ENCODE data around the gene S1PR1. TPM values are rescaled to one million over a fixed set of nuclear protein-coding genes. Genes with fewer than 3 reads are reported as not detected.

S1PR1 gene
- polyA plus RNA-seq, 3 donors from 2014 or later = 99.8 to 142 (median 126) TPM

DNA sequence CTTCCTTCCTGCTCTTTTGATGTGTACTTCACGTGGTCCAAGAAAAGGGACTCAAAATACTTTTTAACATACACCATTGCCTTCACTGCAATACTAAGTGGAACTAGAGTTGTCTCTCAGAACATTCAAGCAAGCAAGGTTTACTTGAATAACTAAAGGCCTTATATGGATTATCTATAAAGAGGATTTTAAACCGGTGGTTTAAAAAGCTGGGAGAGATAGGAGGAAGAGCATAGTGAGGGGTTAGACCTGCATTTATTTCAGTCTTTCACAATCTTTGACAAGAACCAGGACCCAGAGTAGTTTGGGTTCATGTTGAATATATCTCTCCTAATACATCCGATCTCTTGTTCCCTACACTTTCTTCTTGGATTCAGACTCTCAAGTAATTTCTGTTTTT is 6.9 kb downstream of the S1PR1 start:
- peaks cover 85 to 95% of the 10 kb centered on the region in 2 donors for H3K4me1 Mint-ChIP-seq
- H3K36me3 Mint-ChIP-seq = peaks cover 33 to 44% (median 38%) of the 10 kb centered on the region in 3 donors
- no peak for DNase-seq
- no peaks in the 10 kb centered on the region for H3K9me3 Mint-ChIP-seq
- H3K27ac Mint-ChIP-seq = peak overlapping the region; percentile 70 to 100 (median 92)
- H3K4me3 Mint-ChIP-seq = peak overlapping the region in 3 of 5 donors; percentile 7 to 55 (median 39)
- peaks cover 2 to 17% (median 14%) of the 10 kb centered on the region in 3 donors for H3K27me3 Mint-ChIP-seq (ENCODE audit: low read depth in 3 of 3)

DNA sequence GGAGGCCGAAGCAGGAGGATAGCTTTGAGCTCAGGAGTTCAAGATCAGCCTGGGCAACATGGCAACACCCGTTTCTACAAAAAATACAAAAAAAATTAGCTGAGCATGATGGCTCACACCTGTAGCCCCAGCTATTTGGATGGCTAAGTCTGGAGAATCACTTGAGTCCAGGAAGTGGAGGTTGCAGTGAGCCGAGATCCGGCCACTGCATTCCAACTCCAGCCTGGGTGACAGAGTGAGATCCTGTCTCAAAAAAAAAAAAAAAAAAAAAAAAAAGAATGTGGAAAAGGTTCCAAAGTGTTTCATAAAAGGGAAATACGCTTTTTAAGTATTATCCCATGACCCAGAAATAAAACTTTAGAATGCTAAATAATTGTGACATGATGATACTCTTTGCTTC is 8.0 kb downstream of the S1PR1 start:
- Mint-ChIP-seq H3K4me1 (peaks cover 74 to 84% of the 10 kb centered on the region in 2 donors), H3K27me3 (ENCODE audit: low read depth in 3 of 3) (peaks cover 0 to 6% (median 4%) of the 10 kb centered on the region in 3 donors), H3K27ac (peak overlapping the region; percentile 70 to 100 (median 92))

DNA sequence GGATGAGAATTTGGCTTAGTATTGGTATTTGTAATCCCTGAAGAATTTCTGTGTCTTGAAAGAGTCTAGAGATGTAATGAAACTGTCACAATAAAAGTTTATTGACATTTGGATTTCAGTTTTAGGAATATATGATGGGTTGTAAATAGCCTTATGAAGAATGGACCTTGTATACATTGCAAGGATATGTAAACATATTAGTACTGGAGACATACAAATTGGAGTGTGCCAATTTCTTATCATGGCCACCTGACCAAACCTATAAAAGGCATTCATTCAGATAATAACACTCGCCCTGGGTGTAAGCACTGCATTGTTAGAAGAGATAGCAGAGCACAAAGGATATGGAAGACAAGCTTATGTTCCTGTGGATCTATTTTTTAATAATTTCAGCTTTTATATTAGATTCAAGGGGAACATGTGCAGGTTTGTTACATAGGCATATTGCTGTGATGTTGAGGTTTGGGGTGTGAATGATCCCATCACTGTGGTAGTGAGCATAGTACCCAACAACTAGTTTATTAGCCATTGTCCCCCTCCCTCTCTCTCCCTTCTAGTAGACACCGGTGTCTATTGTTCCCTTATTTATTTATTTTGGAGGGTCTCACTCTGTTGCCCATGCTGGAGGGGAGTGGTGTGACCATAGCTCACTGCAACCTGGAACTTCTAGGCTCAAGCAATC is 8.6 kb downstream of the S1PR1 start:
- no peak for DNase-seq
- Mint-ChIP-seq H3K36me3 (peaks cover 19 to 28% (median 24%) of the 10 kb centered on the region in 3 donors), H3K4me3 (peak overlapping the region; percentile 14 to 69 (median 42)), H3K27ac (peak overlapping the region; percentile 49 to 91 (median 85)), H3K4me1 (peaks cover 69 to 79% of the 10 kb centered on the region in 2 donors), H3K27me3 (ENCODE audit: low read depth in 3 of 3) (peaks cover 0 to 4% (median 2%) of the 10 kb centered on the region in 3 donors), H3K9me3 (no peaks in the 10 kb centered on the region)

More for the DNA sequence above, 8.0 kb downstream of the S1PR1 start:
- no peak for DNase-seq
- peak overlapping the region in 2 of 5 donors; percentile 24 to 42 for H3K4me3 Mint-ChIP-seq
- peaks cover 23 to 33% (median 29%) of the 10 kb centered on the region in 3 donors for H3K36me3 Mint-ChIP-seq
- H3K9me3 Mint-ChIP-seq = no peaks in the 10 kb centered on the region

DNA sequence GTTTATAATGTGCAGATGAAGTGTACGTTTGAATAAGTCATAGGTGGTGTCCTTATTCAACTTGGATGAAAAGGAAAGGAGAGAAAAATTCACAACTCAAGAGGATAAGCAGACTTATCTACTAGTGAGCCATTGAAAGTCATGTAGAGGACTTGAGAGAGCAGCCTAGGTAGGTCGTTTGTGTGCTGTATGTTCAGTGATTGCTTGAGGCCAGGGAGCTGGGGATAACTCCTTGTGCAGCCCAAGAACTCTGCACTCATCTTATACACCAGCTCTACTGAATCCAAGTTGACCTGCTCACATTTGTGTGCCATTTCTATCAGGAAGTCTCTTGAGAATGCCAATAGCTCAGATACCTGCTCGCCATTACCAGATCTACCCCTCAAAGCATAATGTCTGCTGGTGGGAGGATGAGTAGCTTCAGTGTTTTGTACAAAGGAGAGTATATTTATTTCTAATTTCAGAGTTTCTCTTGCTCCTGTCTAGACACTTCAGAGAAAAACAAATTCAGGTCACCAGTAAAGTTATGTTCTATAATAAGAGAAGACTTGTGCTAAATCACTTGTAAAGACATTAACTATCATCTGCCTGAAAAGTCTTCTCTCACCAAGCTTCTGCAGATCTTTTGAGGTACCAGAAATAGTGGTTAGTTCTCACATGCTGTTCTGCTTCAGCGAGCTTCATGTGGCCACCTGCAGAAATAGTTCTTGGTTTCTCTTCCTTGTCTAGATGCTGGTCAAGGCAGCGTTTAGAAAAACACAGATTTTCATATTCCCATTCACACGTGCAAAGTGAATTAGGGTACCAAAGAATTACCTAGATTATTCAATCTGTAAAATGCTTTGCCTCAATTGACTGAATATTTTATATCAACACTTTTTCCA is 10.8 kb downstream of the S1PR1 start:
- Mint-ChIP-seq H3K9me3 (no peaks in the 10 kb centered on the region), H3K36me3 (peaks cover 5 to 11% (median 5%) of the 10 kb centered on the region in 3 donors), H3K4me3 (peak overlapping the region; percentile 2 to 60 (median 33)), H3K4me1 (peaks cover 48 to 62% of the 10 kb centered on the region in 2 donors), H3K27ac (peak overlapping the region; percentile 34 to 88 (median 74)), H3K27me3 (ENCODE audit: low read depth in 3 of 3) (peaks cover 0 to 2% (median 0%) of the 10 kb centered on the region in 3 donors)
- no peak for DNase-seq

DNA sequence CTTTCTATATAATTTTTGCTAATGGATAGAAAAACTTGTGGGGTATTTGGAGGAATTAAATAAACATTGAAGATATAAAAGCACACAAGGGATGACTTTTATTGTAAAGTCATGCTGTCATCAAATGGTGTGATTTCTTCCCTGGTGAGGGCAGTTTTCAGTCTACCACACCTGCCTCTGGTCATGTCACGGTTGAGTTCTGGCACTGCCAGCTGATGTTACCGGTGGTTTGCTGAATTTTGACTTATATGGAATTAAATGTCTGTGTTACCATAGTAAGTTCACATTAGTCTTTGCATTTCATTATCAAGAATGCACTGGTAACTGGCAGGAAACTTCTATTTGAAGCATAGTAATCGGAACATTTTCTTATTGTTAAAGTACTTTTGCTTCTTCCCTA is 13.4 kb downstream of the S1PR1 start:
- Mint-ChIP-seq H3K27ac (peak overlapping the region in 1 of 6 donors; percentile 32), H3K36me3 (no peaks in the 10 kb centered on the region), H3K9me3 (no peaks in the 10 kb centered on the region), H3K4me1 (peaks cover 27 to 44% of the 10 kb centered on the region in 2 donors), H3K27me3 (ENCODE audit: low read depth in 3 of 3) (no peaks in the 10 kb centered on the region), H3K4me3 (no peak overlapping the region)
- DNase-seq = no peak

DNA sequence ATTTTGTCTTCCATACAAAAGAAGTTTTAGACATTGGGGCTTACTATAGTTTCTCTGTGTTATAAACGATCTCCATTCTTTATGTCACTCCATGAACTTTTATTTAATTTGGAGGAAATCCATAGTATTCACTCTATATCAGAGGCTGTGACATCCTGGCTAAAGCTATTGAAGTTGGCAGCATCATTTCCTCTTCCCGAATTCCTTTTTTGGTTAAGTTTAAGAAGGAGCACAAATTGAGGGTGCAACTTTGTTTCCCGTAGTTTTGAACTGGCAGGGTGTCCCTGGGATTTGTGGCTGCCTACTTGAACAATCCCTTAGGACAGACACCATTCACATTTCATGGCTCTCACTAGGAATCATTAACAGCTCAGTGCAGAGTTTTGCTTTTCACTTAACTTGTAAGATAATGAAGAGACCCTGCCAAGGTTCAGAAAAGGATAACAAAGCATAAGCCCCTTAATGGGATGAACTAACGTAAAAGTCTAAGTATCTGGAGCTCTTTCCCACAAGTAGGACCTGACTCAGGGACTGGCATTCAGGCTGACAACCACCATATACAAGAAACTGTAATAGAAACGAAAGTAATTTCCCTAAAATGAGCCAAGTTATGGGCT is 13.9 kb downstream of the S1PR1 start:
- Mint-ChIP-seq H3K36me3 (no peaks in the 10 kb centered on the region), H3K9me3 (no peaks in the 10 kb centered on the region), H3K4me1 (peaks cover 22 to 40% of the 10 kb centered on the region in 2 donors), H3K4me3 (no peak overlapping the region), H3K27me3 (ENCODE audit: low read depth in 3 of 3) (no peaks in the 10 kb centered on the region), H3K27ac (peak overlapping the region in 3 of 6 donors; percentile 32 to 51 (median 44))
- no peak for DNase-seq

DNA sequence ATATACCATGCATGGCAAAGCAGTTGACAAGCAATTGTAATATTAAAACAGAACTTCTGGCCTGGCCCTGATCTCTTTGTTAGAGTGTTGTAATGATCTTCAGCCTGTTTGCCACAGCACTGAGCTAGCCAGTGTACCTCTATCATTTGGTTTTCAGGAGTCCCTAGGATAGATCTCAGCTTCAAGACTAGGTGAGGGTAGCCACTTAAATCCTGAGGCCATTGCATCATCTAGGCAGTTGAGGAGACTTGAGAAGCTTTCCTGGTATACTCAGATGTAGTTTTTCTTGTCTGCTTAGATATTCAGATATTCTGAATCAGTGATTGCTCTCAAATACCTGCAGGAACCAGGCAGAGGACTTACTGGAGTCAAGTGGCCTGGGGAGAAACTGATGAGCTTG is 14.7 kb downstream of the S1PR1 start:
- Mint-ChIP-seq H3K4me1 (peaks cover 17 to 33% of the 10 kb centered on the region in 2 donors), H3K36me3 (no peaks in the 10 kb centered on the region), H3K27ac (peak overlapping the region in 5 of 6 donors; percentile 32 to 75 (median 55))

DNA sequence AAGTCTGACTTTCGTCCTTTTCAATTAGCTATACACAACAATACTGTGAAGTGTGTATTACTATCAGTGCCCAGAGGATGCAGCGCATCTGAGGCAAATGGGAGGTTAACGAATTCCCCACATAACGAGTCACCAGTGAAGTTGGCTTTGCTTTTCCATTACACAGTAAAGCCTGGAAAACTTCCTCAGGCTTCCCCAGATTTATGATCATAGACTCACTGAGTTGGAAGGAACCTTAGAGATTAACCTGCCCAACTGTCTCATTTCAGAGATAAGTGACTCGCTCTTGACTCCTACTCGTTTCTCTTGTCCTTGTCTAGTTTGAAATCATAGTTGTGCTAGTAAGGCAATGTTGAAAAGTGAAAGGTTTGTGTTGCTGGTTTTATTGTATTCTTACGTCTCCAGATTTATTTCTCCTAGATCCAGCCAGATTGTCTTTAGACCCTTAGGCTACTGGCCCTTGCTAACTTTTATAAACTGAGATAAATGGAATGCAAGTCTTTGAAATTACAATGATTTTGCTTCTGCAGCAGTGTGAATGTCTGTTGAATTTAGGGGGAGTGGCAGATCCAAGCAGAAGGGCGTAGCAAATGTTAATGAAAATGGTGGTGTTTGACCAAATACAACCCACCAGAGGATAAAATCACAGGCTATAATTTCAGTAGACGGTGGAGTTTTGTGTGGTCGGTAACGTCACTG is 17.3 kb downstream of the S1PR1 start:
- DNase-seq = no peak
- peaks cover 0 to 6% (median 0%) of the 10 kb centered on the region in 3 donors for H3K27me3 Mint-ChIP-seq (ENCODE audit: low read depth in 3 of 3)
- H3K4me1 Mint-ChIP-seq = peaks cover 25 to 40% of the 10 kb centered on the region in 2 donors
- H3K9me3 Mint-ChIP-seq = no peaks in the 10 kb centered on the region
- H3K36me3 Mint-ChIP-seq = no peaks in the 10 kb centered on the region
- no peak overlapping the region for H3K4me3 Mint-ChIP-seq
- H3K27ac Mint-ChIP-seq = peak overlapping the region in 2 of 6 donors; percentile 29 to 46

More for the DNA sequence above, 14.7 kb downstream of the S1PR1 start:
- Mint-ChIP-seq H3K27me3 (ENCODE audit: low read depth in 3 of 3) (peaks cover 0 to 4% (median 0%) of the 10 kb centered on the region in 3 donors), H3K4me3 (no peak overlapping the region), H3K9me3 (no peaks in the 10 kb centered on the region)
- no peak for DNase-seq

DNA sequence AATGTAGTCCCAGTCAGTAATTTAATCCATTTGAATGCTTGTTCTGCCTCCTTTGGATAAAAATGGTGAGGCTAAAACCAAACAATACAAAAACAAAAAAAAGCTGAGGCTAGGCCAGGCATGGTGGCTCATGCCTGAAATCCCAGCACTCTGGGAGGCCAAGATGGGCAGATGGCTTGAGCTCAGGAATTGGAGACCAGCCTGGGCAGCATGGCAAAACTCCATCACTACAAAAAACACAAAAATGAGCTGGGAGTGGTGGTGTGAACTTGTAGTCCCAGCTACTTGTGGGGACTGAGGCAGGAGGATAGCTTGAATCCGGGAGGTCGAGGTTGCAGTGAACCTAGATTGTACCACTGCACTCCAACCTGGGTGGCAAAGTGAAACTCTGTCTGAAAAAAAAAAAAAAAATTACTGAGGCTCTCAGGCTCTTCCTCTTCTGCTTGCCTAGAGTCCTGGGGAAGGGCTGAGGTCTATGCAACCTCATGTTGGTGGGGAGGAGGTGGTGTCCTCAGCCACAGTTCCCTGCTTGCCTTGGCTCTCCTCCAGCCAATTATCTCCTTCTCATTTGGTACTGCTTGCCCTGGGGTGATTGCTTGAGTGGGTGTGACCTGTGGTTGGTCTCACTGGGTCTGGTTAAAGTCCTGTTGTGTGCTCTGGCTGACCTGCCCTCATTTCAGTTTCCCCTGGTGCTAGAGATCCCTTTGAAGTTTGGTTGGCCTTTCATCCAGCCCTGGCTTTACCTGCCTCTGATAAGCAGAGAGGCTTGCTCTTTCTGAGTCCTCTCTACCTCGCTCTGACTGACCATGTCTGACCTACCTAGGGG is 20.9 kb downstream of the S1PR1 start:
- Mint-ChIP-seq H3K4me3 (peak overlapping the region; percentile 24 to 77 (median 62)), H3K27ac (peak overlapping the region; percentile 72 to 91 (median 90)), H3K27me3 (ENCODE audit: low read depth in 3 of 3) (peaks cover 0 to 6% (median 2%) of the 10 kb centered on the region in 3 donors), H3K9me3 (no peaks in the 10 kb centered on the region), H3K36me3 (no peaks in the 10 kb centered on the region), H3K4me1 (peaks cover 54 to 68% of the 10 kb centered on the region in 2 donors)
- peak; percentile 62 to 68 (median 67) for DNase-seq

DNA sequence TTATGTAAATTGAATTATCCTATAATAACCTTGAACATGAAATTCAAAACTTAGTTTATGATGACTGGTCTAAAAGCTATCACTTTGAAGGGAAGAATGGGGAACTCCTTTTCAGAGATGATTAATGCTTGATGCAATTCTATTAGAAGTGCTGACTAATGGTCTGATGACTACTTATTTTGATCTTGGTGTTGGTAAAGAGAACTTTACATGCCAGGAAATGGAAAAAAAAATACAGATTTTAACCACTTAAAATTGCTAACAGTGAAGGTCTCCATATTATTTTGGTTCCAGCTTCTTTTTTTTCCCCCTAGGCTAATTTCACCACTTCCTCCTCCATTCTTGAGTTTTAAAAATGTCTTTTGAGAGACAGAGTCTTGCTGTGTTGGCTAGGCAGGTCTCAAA is 22.9 kb downstream of the S1PR1 start:
- Mint-ChIP-seq H3K4me1 (peaks cover 65 to 79% of the 10 kb centered on the region in 2 donors), H3K36me3 (no peaks in the 10 kb centered on the region), H3K9me3 (no peaks in the 10 kb centered on the region), H3K4me3 (peak overlapping the region in 2 of 5 donors; percentile 49 to 52), H3K27ac (peak overlapping the region; percentile 63 to 91 (median 78)), H3K27me3 (ENCODE audit: low read depth in 3 of 3) (peaks cover 0 to 6% (median 2%) of the 10 kb centered on the region in 3 donors)
- DNase-seq = no peak

DNA sequence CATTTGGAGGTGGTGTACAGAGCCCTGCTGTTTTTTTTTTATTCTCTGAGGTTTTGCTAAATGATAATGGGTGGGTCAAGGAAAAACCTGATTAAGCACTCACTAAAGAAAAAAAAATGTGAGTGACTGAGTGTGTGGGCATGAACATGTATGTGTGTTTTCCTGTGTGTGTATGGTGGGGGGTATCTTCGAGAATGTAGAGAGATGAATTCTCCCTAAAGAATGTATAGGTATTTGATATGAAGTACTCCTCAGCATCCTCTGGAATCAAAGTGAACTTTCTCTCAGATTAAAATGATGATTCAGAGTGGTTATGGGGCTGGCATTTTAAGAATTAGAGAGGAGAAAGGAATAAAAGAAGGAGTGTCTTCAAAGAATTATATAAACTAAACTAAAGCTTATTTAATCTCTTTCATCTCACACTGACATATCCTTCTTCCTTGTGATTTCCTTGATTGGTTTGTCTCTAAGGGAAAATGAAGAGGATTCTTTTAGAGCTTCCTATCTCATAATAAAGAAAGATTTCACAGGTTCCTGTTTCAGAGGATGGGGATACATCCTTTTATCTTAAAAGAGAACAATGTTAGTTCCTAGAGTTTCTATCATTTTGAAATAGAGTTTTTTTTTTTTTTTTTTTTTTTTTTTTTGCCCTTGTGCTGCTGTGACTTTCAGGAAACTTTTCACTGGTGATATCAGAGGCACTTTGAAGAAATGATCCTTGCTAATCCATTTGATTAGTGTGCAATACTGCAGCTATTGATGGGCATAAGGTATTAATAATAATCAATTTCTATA is 23.9 kb downstream of the S1PR1 start:
- no peak for DNase-seq
- Mint-ChIP-seq H3K9me3 (no peaks in the 10 kb centered on the region), H3K27ac (peak overlapping the region; percentile 63 to 91 (median 78)), H3K27me3 (ENCODE audit: low read depth in 3 of 3) (peaks cover 0 to 6% (median 2%) of the 10 kb centered on the region in 3 donors), H3K36me3 (no peaks in the 10 kb centered on the region), H3K4me1 (peaks cover 75 to 84% of the 10 kb centered on the region in 2 donors), H3K4me3 (peak overlapping the region in 2 of 5 donors; percentile 19 to 52)
